Measurements from ENCODE around the gene ISY1.
A peak's percentile ranks its signal among the peaks of the same experiment; 100 is the strongest.
"Not testable (repeated sequence)": the region's sequence is repeated elsewhere in the genome, so short reads cannot be mapped to it uniquely, and the experiment has no call there.

Gene ISY1

GRCh38 chr3:129165594-129165993 is 4.7 kb upstream of the ISY1 start:
- DNase-seq = not testable (repeated sequence)

- no peak for DNase-seq
Measured at GRCh38 chr3:129164500-129164899, 3.6 kb upstream of the ISY1 start.

GRCh38 chr3:129162729-129163579 is 2.1 kb upstream of the ISY1 start:
- no peak for DNase-seq

- DNase-seq = peak; percentile 26
Measured at GRCh38 chr3:129161860-129162271, 1.0 kb upstream of the ISY1 start.

- no peak for DNase-seq
Measured at GRCh38 chr3:129144786-129145185, 16.1 kb downstream of the ISY1 start.

GRCh38 chr3:129141011-129141410 is 19.9 kb downstream of the ISY1 start:
- DNase-seq = not testable (repeated sequence)

- no peak for DNase-seq
Measured at GRCh38 chr3:129139911-129140310, 21.0 kb downstream of the ISY1 start.

GRCh38 chr3:129136275-129136674 is 24.6 kb downstream of the ISY1 start:
- not testable (repeated sequence) for DNase-seq

- no peak for DNase-seq
Measured at GRCh38 chr3:129132097-129132866, 28.6 kb downstream of the ISY1 start.

GRCh38 chr3:129131465-129132088 is 29.3 kb downstream of the ISY1 start:
- no peak for DNase-seq

- DNase-seq = no peak
Measured at GRCh38 chr3:129130291-129130813, 30.5 kb downstream of the ISY1 start.

- DNase-seq = no peak
Measured at GRCh38 chr3:129128357-129129155, 32.3 kb downstream of the ISY1 start.

GRCh38 chr3:129126726-129127280 is 34.1 kb downstream of the ISY1 start:
- DNase-seq = no peak

- DNase-seq = no peak
Measured at GRCh38 chr3:129123314-129124060, 37.4 kb downstream of the ISY1 start.

GRCh38 chr3:129122412-129123011 is 38.4 kb downstream of the ISY1 start:
- peak; percentile 24 for DNase-seq

GRCh38 chr3:129121792-129122411 is 39.0 kb downstream of the ISY1 start, which contains the start of gene RAB43:
Gene RAB43, minus strand, starts transcription at chr3:129121804. Its CDS starts 315 bp downstream, at chr3:129121489.
- DNase-seq = peak; percentile 68

GRCh38 chr3:129121016-129121791 is 39.7 kb downstream of the ISY1 start:
- DNase-seq = peak; percentile 46

- peak; percentile 97 for DNase-seq
Measured at GRCh38 chr3:129120254-129121004, 40.4 kb downstream of the ISY1 start.

All from suppressor macrophage treated with lipopolysaccharide for 4 hours (primary cell).